Kidney epithelial cell (primary cell): ENCODE results near the gene HIRA. TPM values are rescaled to one million over a fixed set of nuclear protein-coding genes. Genes with fewer than 3 reads are reported as not detected.

Source experiments
- DNase-seq: peaks from one replicate; pipeline ENCODE4 v3.0.0-alpha.2; 2010; ENCODE audit warnings: low read depth
- H3K27me3 ChIP-seq: 2 replicates; pipeline ENCODE4 v1.6.0; 2011; ENCODE audit warnings: low read length; ENCODE audit not compliant: control insufficient read depth, insufficient read depth
- H3K36me3 ChIP-seq: 2 replicates; pipeline ENCODE4 v1.5.1; 2011; ENCODE audit warnings: low read length; ENCODE audit not compliant: control insufficient read depth, insufficient read depth
- H3K4me3 ChIP-seq: 2 replicates; pipeline ENCODE4 v1.5.1; 2011; ENCODE audit warnings: low read depth, mild to moderate bottlenecking, control low read depth, low read length
- total RNA-seq: library from RNA; depleted of rRNA; stranded (reverse); fragments of >200 nt; gene quantifications from 2 replicates; pipeline ENCODE4 v1.2.3, GENCODE V29; 2015
- TF ChIP-seq, protein P1 (sequence below): IDR thresholded peaks from 2 replicates; pipeline ENCODE4 v1.5.1; 2011; ENCODE audit warnings: mild to moderate bottlenecking, moderate library complexity, low read length, control low read depth, inconsistent platforms; ENCODE audit not compliant: insufficient read depth, poor library complexity, severe bottlenecking

Gene HIRA
- total RNA-seq, 1 donor from 2014 or later, result 31.8 TPM

DNA sequence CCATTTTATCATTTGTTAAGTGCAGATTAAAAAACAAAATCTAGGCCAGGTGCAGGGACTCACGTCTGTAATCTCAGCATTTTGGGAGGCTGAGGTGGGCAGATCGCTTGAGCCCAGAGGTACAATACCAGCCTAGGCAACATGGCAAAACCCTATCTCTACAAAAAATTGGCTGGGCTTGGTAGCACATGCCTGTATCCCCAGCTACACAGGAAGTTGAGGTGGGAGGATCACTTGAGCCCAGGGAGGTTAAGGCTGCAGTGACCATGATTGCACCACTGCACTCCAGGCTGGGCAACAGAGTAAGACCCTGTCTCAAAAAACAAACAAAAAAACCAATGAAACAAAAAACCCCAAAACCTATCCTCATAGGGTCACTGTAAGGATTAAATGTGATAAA, 32.9 kb downstream of the HIRA start:
- Histone ChIP-seq H3K4me3 (no peak overlapping the region), H3K36me3 (peaks cover 2% of the 10 kb centered on the region), H3K27me3 (no peaks in the 10 kb centered on the region)
- TF ChIP-seq, protein P1, sequence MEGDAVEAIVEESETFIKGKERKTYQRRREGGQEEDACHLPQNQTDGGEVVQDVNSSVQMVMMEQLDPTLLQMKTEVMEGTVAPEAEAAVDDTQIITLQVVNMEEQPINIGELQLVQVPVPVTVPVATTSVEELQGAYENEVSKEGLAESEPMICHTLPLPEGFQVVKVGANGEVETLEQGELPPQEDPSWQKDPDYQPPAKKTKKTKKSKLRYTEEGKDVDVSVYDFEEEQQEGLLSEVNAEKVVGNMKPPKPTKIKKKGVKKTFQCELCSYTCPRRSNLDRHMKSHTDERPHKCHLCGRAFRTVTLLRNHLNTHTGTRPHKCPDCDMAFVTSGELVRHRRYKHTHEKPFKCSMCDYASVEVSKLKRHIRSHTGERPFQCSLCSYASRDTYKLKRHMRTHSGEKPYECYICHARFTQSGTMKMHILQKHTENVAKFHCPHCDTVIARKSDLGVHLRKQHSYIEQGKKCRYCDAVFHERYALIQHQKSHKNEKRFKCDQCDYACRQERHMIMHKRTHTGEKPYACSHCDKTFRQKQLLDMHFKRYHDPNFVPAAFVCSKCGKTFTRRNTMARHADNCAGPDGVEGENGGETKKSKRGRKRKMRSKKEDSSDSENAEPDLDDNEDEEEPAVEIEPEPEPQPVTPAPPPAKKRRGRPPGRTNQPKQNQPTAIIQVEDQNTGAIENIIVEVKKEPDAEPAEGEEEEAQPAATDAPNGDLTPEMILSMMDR, result no peak
- no peak for DNase-seq

DNA sequence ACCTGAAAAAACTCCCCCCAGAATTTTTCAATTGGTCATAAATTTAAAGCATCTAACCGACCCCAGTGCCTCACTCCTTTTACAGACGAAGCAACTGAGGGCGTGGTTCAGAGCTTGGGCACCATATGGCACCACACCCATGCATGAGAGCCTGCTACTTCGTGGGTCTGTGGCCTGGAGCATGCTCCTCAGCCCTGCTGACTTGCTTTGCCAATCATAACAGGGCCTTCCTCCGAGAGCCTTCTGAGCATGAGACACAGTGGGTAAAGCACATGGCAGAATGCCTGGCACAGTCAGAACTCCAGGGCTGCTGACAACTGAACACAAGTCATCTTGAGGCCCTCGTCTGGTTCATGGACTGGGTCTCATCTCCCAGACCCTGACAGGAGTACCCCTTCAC, 33.3 kb downstream of the HIRA start:
- TF ChIP-seq, protein P1, result no peak
- Histone ChIP-seq H3K4me3 (no peak overlapping the region), H3K36me3 (peaks cover 2% of the 10 kb centered on the region)

GRCh38 chr22:19397734-19398104, 33.8 kb downstream of the HIRA start:
- TF ChIP-seq, protein P1, result no peak
- no peak for DNase-seq
- no peak overlapping the region for H3K4me3 ChIP-seq
- H3K36me3 ChIP-seq, result peaks cover 2% of the 10 kb centered on the region
- no peaks in the 10 kb centered on the region for H3K27me3 ChIP-seq

More for the DNA sequence above, 33.3 kb downstream of the HIRA start:
- no peaks in the 10 kb centered on the region for H3K27me3 ChIP-seq
- no peak for DNase-seq

DNA sequence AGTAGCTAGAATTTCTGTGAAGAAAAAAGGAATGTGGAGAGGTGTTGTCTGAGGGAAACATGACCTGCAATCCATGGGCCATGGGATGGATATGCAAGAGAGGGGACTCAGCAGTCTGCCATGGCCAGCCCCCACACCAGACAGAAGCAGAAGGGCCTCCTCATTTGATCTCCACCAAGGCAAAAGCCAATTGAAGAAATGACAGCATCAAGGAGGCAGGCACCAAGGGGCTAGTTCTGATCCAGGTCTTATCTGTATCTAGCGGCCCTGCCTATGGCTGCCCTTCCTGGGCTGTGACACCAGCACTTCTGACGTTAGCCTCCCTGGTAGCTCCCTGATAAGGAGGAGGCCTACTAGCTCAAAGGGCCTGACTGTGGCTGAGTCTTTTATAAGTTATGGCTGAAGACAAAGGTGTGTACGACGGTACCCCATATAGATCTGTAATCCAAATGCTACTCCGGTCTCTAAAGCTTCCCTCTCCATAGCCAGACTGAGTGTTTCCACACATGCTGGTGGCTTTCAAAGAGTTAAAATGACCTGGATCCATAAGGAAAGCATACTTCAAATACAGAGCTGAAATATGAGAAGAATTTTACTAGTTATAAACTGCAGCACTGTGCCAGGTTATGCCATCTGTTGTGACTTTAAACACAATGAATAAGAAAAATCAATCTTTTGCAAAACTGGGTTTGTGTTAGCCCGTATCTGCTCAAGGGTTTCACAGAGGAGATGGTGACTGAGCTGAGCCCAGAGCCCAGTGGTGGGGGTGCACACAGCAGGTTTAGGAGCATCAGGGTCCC, 34.4 kb downstream of the HIRA start:
- TF ChIP-seq, protein P1, result no peak
- DNase-seq, result no peak
- no peak overlapping the region for H3K4me3 ChIP-seq
- peaks cover 2% of the 10 kb centered on the region for H3K36me3 ChIP-seq
- no peaks in the 10 kb centered on the region for H3K27me3 ChIP-seq

DNA sequence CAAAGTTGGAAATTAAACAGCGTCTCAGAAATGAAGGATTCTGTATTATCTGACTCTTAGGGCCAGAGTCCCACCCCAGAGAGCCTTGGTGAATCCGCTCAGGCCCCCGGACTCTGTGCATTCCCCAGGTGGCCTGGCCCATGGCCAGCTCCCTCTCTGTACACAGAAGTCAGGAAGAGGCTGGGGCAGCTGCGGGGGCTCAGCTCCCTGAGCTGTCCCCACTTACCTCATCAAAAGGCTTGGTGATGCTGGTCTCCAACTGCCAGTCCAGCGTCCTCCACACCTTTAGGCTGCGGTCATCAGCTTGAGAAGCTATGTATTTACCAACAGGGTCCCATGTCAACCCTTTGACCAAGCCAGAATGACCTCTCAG, 35.0 kb downstream of the HIRA start:
- Histone ChIP-seq H3K4me3 (no peak overlapping the region), H3K27me3 (no peaks in the 10 kb centered on the region), H3K36me3 (peaks cover 3% of the 10 kb centered on the region)
- no peak for DNase-seq
- TF ChIP-seq, protein P1, result no peak

- Histone ChIP-seq H3K27me3 (no peaks in the 10 kb centered on the region), H3K36me3 (peaks cover 5% of the 10 kb centered on the region), H3K4me3 (no peak overlapping the region)
- no peak for DNase-seq
- TF ChIP-seq, protein P1, result no peak
Measured at GRCh38 chr22:19395276-19395675, 36.3 kb downstream of the HIRA start.
